Right hindlimb (tissue), 1 donor: ENCODE data around the gene TIGD1.

ENCODE experiments used
- DNase-seq: peaks from one replicate; pipeline ENCODE4 v3.0.0-alpha.2; 2018

The TIGD1 gene

DNA sequence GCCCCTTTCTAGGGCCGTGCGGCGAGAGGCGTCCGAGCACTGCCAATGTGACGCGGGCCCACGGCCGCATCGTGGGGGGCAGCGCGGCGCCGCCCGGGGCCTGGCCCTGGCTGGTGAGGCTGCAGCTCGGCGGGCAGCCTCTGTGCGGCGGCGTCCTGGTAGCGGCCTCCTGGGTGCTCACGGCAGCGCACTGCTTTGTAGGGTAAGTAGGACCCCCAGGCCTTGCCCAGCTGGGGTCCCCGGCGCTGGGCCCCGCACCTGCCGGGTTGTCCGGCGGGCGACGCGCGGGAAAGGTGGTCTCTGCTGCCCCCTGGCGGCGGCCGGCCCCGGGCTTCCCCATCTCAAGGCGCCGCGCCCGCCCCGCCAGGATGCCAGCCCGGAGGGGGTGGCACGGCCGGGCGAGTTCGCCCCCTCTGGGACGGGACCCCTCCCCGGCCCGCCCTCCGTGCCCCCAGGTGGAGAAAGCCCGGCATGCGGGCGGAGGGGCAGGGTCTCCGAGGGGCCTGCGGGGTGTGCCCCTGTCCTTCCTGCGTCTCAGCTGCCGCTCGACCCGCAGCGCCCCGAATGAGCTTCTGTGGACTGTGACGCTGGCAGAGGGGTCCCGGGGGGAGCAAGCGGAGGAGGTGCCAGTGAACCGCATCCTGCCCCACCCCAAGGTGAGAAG, 28.3 kb downstream of the TIGD1 start:
- peak; percentile 52 for DNase-seq

- DNase-seq, result no peak
Observed at GRCh38 chr2:232521098-232521497, 29.3 kb downstream of the TIGD1 start.

GRCh38 chr2:232520489-232520888, 29.9 kb downstream of the TIGD1 start:
- no peak for DNase-seq

DNA sequence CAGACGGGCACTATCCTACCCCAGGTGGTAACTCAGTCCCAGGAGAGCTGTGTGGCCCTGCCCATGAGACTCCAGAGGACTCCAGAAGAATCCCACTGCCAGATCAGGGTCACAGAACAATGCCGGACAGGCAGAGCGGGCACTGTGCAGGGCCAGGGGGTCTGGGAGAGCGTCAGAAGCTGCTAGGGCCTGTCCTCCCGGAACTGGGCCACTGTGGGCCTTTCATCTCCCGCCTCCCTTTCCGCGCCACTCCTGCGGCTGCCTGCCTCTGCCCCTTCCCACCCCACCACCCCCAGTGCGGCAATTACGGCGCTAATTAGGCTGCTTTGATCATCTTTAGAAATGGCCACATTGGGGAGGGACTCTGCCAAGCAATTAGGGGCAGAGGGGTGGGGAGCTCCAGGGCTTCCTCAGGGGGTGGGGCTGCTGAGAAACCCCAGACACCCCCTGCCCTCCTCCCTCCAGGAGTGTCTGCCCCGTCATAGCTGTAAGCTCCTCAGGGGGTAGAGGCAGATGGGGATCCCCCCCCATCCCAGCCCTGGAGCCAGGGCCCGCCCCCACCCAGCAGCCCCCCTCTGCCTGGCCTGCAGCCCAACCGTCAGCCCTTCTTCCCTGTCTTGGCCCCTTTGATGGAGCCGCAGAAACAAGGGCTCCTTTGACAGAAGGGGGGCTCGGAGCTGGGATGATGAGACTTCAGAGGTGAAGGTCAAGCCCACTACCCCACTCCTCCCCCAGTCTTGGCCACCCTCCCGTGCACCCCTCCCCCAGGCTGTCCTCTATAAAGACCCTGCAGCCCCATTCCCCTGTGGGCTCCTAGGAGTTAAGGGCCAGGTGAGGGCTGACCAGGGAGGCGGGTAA, 30.5 kb downstream of the TIGD1 start, which contains the start of gene PRSS56:
Gene PRSS56, plus strand, starts transcription at position 808 of the 858 bp plus-strand sequence. CDS start 211 bp downstream, outside the sequence.
- DNase-seq, result no peak

GRCh38 chr2:232518844-232519243, 31.5 kb downstream of the TIGD1 start:
- no peak for DNase-seq

DNA sequence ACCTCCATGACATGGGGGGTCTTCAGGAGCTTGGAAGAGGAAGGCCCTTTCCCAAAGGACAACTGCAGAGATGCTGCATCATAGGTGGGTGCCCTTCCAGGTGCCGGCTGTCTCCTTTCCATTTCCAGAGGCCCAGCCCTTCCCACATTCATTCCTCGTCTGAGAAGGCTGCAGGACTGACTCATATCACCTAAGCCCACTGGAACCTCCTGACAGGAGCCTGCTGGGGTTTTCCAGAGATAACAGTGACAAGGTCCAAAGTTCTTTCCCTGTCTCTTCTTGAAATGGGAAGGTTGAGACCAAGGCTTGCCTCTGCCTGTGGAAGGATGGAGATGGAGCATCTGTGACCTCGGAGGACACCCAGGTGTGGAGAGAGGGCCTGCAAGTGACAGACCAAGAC, 33.8 kb downstream of the TIGD1 start:
- DNase-seq, result no peak

DNA sequence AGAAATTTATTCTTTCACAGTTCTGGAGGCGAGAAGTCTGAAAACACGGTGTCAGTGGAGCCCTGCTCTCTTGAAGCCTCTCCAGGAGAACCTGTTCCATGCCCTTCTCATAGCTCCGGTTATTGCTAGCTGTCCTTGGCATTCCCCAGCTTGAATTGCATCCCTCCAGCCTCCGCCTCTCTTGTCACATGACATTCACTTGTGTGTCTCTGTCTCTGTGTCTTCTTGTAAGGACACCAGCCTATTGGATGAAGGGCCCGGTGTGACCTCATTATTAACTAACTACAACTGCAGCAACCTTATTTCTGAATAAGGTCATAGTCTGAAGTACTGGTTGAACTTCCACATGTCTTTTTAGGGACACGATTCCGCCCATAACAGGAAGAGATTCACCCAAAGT, 34.7 kb downstream of the TIGD1 start:
- DNase-seq, result no peak

DNA sequence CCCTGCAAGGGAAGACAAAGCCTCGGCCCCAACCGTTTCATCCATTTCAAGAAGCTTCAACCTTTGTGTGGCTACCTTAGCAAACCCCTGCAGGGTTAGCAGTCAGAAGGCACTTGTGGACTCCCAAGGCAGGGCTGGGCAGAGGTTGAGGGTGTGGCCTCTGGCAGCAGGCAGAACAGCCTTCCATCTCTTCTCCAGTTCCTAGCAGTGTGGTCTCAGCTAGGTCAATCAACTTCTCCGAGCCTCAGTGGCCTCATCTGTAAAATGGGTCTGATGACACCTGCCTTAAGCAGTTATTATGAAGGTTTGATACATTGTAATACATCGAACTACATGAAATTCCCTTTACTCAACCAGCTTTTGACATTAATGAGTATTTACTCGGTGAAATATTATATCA, 37.0 kb downstream of the TIGD1 start:
- no peak for DNase-seq

- no peak for DNase-seq
Observed at GRCh38 chr2:232512602-232513001, 37.8 kb downstream of the TIGD1 start.

- DNase-seq, result no peak
Observed at GRCh38 chr2:232511336-232511890, 38.9 kb downstream of the TIGD1 start.

GRCh38 chr2:232508251-232508650, 42.1 kb downstream of the TIGD1 start:
- no peak for DNase-seq

DNA sequence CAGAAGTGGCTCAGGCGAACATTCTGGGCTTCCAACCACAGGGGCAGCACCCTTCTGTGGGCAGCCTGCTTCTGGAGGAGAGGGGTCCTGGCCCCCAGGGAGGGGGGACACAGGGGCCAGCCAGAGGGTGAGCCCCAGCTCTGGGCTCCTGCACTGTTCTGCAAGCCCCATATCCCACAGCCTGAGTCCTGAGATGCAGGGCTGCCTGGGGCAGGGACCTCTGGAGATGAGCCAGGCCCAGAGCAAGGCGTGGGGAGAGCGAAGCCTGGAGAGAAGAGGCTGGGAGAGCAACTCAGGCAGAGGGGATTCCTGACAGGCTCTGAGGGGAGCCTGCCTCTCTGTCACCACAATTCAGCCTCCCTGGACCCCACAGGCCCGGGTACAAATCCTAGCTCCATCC, 43.6 kb downstream of the TIGD1 start:
- no peak for DNase-seq

DNA sequence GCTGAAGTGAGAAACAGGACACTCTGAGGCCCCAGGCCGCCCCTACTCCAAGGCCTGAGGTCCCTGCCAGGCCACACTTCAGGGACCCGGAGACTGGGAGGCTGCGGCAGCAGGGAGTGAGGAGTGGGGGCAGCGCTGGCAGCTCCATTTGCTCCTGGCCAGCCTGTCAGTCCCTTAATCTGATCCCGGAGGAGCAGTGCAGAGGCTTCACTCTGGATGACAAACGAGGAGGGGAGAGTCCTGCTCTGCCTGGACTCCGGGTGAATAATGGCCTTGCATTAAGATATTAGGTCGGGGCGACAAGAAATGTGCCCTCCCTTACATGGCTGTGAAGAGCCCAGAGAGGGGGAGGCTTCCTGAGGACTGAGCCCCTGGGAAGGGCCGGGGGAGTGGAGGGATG, 44.5 kb downstream of the TIGD1 start:
- DNase-seq, result no peak

DNA sequence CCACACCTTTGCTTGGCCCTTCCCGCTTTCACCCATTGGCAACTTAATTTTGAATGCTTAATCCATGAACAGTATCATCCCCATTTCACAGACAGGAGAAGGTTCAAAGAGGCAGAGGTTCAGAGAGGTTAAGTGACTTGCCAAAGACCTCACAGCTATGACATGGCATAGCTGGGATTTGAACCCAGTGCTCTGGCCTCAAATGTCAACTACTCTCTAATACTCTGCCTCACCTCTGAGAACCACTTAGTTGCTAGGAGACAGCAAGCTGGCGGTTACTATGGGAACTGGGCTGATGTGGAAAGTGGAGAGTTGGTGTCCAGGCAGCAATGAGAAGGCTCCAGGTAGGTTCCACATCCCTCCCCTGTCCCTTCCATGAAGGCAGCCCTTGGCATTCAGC, 45.9 kb downstream of the TIGD1 start:
- no peak for DNase-seq

- no peak for DNase-seq
Observed at GRCh38 chr2:232503809-232504323, 46.5 kb downstream of the TIGD1 start.

DNA sequence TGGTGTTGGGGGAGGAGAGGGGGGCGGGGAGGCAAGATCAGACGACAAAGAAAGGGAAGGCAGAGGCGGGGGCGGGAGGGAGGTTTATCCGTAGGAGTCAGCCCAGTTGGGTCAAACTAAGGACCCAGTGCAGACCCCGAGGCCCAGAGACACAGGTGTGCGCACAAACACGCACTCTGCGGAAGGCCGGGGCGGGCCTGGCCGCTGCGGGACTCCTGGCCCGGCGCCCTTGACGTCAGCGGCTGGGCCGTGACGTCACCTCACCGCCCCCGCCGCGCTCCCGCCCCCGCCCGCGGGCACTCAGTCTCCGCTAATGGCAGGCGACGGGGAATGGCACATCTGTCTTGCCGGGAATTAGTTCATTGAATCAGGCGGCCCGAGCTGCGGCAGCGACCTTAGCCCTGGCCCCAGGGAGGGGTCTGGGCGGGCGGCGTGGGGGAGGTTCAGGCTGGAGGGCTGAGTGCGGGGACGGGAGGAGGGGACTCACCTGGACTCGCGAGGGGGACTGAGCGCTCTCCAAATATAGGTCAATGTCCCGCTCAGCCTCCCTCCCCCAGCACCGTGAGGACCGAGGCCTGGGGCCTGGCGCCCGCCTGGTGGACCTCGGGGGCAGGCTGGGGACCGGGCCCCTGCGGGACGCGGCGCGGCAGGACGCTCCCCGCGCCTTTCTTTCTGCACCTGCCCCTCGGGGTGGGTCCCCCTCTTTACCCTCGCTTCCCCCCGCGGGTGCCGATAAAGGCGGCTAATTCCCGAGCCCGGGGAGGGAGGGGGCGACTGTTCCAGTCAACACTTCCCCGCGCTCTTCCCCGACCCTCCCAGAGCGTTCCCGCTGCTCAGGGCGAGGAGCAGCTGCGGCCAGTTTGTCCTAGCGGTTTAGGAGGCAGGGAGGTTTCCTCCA, 47.2 kb downstream of the TIGD1 start:
- DNase-seq, result no peak

- no peak for DNase-seq
Observed at GRCh38 chr2:232502511-232502910, 47.8 kb downstream of the TIGD1 start.

GRCh38 chr2:232501794-232502390, 48.5 kb downstream of the TIGD1 start:
- no peak for DNase-seq

- DNase-seq, result no peak
Observed at GRCh38 chr2:232501331-232501771, 49.0 kb downstream of the TIGD1 start.

GRCh38 chr2:232498452-232498851, 51.9 kb downstream of the TIGD1 start:
- no peak for DNase-seq
